HEK293 (cell line): Measurements from ENCODE around the gene GPX1.

ENCODE experiments used
- CTCF ChIA-PET: fragments of 350-600 bp; formaldehyde crosslinking; extraction: SDS; loops from one replicate; lab custom pipeline; 2021; ENCODE audit warnings: antibody characterized with exemption; lab: Yijun Ruan, JAX
- POLR2A ChIA-PET: fragments of 300-600 bp; formaldehyde crosslinking; extraction: SDS; loops from one replicate; lab custom pipeline; 2020; ENCODE audit warnings: antibody characterized with exemption, inconsistent platforms; lab: Yijun Ruan, JAX
- H3K27ac ChIP-seq: fragments of 200-500 bp; sonication (Bioruptor generic); 2 replicates; pipeline ENCODE4 v1.5.1; 2014; ENCODE audit warnings: low read depth, low read length, control low read depth, inconsistent platforms; ENCODE audit errors: extremely low read depth
- H3K36me3 ChIP-seq, 2 experiments: fragments of 200-500 bp in 1 of 2; sonication (Bioruptor generic) in 1 of 2; 1 replicate in 1 of 2; 2 replicates in 1 of 2; pipeline ENCODE4 v1.5.1; 2014 to 2017; ENCODE audit warnings: inconsistent platforms in 2 of 2, low read length in 2 of 2; ENCODE audit not compliant: control insufficient read depth in 2 of 2, insufficient read depth in 1 of 2
- H3K4me1 ChIP-seq: fragments of 200-500 bp; sonication (Bioruptor generic); 2 replicates; pipeline ENCODE4 v1.5.1; 2014; ENCODE audit warnings: mild to moderate bottlenecking, low read length, inconsistent platforms; ENCODE audit not compliant: control insufficient read depth, insufficient read depth
- H3K4me3 ChIP-seq: 2 replicates; pipeline ENCODE4 v1.5.1; 2011; ENCODE audit warnings: low read depth, mild to moderate bottlenecking, control low read depth, low read length, moderate library complexity
- H3K9me3 ChIP-seq: fragments of 200-500 bp; sonication (Bioruptor generic); 2 replicates; pipeline ENCODE4 v1.5.1; 2014; ENCODE audit warnings: low read depth, low read length, inconsistent platforms; ENCODE audit not compliant: control insufficient read depth, insufficient read depth
- IKZF3 ChIP-seq: fragments of 450-650 bp; IDR thresholded peaks from 2 replicates; pipeline ENCODE4 v1.5.0; 2018; ENCODE audit warnings: missing biosample characterization, mild to moderate bottlenecking, missing genetic modification characterization, moderate library complexity
- KLF7 ChIP-seq: fragments of 450-650 bp; formaldehyde crosslinking; IDR thresholded peaks from 2 replicates; pipeline ENCODE4 v1.5.1; 2016; ENCODE audit warnings: missing biosample characterization, missing genetic modification characterization, borderline replicate concordance
- ZNF121 ChIP-seq: fragments of 450-650 bp; formaldehyde crosslinking; IDR thresholded peaks from 2 replicates; pipeline ENCODE4 v1.5.1; 2016; ENCODE audit warnings: missing biosample characterization, missing genetic modification characterization
- ZNF174 ChIP-seq: fragments of 450-650 bp; formaldehyde crosslinking; IDR thresholded peaks from 2 replicates; pipeline ENCODE4 v1.5.0; 2017; ENCODE audit warnings: missing biosample characterization, mild to moderate bottlenecking, missing genetic modification characterization
- ZNF221 ChIP-seq: fragments of 450-650 bp; formaldehyde crosslinking; IDR thresholded peaks from 2 replicates; pipeline ENCODE4 v1.5.1; 2017; ENCODE audit warnings: missing biosample characterization, missing genetic modification characterization, borderline replicate concordance
- ZNF48 ChIP-seq: fragments of 450-650 bp; formaldehyde crosslinking; IDR thresholded peaks from 2 replicates; pipeline ENCODE4 v1.5.1; 2016; ENCODE audit warnings: missing biosample characterization, missing genetic modification characterization
- ZNF501 ChIP-seq: fragments of 450-650 bp; formaldehyde crosslinking; IDR thresholded peaks from 2 replicates; pipeline ENCODE4 v1.5.1; 2016; ENCODE audit warnings: missing biosample characterization, missing genetic modification characterization
- ZNF529 ChIP-seq: fragments of 450-650 bp; formaldehyde crosslinking; IDR thresholded peaks from 2 replicates; pipeline ENCODE4 v1.5.1; 2017; ENCODE audit warnings: missing genetic modification characterization, missing biosample characterization; ENCODE audit not compliant: insufficient replicate concordance
- ZNF621 ChIP-seq: fragments of 450-650 bp; formaldehyde crosslinking; IDR thresholded peaks from 2 replicates; pipeline ENCODE4 v1.5.1; 2017; ENCODE audit warnings: missing biosample characterization, missing genetic modification characterization
- ZNF747 ChIP-seq: fragments of 450-650 bp; formaldehyde crosslinking; IDR thresholded peaks from 2 replicates; pipeline ENCODE4 v1.5.1; 2016; ENCODE audit warnings: missing biosample characterization, missing genetic modification characterization
- ZSCAN23 ChIP-seq: fragments of 450-650 bp; formaldehyde crosslinking; IDR thresholded peaks from 2 replicates; pipeline ENCODE4 v1.5.1; 2016; ENCODE audit warnings: missing biosample characterization, missing genetic modification characterization
- TF ChIP-seq, protein P1 (sequence below): fragments of 450-650 bp; IDR thresholded peaks from 2 replicates; pipeline ENCODE4 v1.5.1; 2018; ENCODE audit warnings: missing biosample characterization, mild to moderate bottlenecking, missing genetic modification characterization

GPX1 gene

DNA sequence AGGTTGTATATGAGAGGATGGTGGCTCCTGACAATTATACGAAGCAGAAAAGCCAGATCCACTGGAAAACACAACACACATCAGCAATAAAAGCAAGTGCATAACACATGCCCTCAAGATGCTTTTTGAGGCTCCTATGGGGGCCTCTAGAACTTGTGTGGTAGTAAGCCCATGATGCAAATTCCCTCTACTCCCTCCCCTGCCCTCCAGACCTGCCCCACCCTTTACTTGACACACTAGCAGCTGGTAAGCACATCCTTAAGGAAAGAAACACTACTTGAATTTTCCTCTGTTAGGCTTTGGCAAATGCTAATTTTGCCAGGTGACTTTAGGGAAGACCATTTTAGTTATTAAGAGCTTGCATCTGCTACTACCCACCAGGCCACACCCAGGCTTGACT, 47.5 kb downstream of the GPX1 start:
- no peaks in the 10 kb centered on the region for H3K9me3 ChIP-seq
- no peak overlapping the region for H3K27ac ChIP-seq
- no peak overlapping the region for H3K4me3 ChIP-seq
- no peak for TF ChIP-seq ZNF174 (tag by site-specific recombination)
- TF ChIP-seq ZNF747 (tag by site-specific recombination) = no peak
- TF ChIP-seq ZNF221 (tag by site-specific recombination) = no peak
- TF ChIP-seq ZNF501 (tag by site-specific recombination) = no peak
- TF ChIP-seq ZNF121 (tag by site-specific recombination) = no peak
- TF ChIP-seq ZNF48 (tag by site-specific recombination) = no peak
- TF ChIP-seq IKZF3 (tag by site-specific recombination) = no peak
- TF ChIP-seq ZNF621 (tag by site-specific recombination) = no peak
- TF ChIP-seq, protein P1, sequence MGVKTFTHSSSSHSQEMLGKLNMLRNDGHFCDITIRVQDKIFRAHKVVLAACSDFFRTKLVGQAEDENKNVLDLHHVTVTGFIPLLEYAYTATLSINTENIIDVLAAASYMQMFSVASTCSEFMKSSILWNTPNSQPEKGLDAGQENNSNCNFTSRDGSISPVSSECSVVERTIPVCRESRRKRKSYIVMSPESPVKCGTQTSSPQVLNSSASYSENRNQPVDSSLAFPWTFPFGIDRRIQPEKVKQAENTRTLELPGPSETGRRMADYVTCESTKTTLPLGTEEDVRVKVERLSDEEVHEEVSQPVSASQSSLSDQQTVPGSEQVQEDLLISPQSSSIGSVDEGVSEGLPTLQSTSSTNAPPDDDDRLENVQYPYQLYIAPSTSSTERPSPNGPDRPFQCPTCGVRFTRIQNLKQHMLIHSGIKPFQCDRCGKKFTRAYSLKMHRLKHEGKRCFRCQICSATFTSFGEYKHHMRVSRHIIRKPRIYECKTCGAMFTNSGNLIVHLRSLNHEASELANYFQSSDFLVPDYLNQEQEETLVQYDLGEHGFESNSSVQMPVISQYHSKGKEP (tag by site-specific recombination) = no peak
- TF ChIP-seq ZSCAN23 = no peak
- no peak for TF ChIP-seq KLF7 (tag by site-specific recombination)
- TF ChIP-seq ZNF529 (tag by site-specific recombination) = no peak
- TF ChIP-seq, all 188 proteins: peak for 0
- Histone ChIP-seq H3K36me3 (peaks cover 4 to 49% of the 10 kb centered on the region in 2 experiments; a peak in 2 of 3 replicates), H3K4me1 (no peaks in the 10 kb centered on the region)
- POLR2A ChIA-PET = no interaction called here
- CTCF ChIA-PET = interaction anchor here (1.0 kb wide), 1 partner anchor 29 kb away, joined by 3 read pairs; no protein-coding TSS in a partner anchor
